Tibial artery (tissue), 4 donors: Measurements from ENCODE around the gene AP1M2.

ENCODE experiments used
- DNase-seq, 2 donors: peaks; one replicate each; pipeline ENCODE4 v3.0.0-alpha.2; 2019
- H3K27ac ChIP-seq, 2 donors: fragments of 200-600 bp; sonication (generic) in 1 of 2; 1 replicate in 1 of 2; 2 replicates in 1 of 2; pipeline ENCODE4 v1.5.1; 2018 to 2019; ENCODE audit warnings: mild to moderate bottlenecking in 1 of 2
- H3K27me3 ChIP-seq, 2 donors: fragments of 200-600 bp; sonication (generic) in 1 of 2; one replicate each; pipeline versions ENCODE4 v1.5.1 to v1.6.0; 2016 to 2019
- H3K36me3 ChIP-seq, 3 donors: fragments of 200-600 bp; sonication (generic) in 2 of 3; one replicate each; pipeline ENCODE4 v1.5.1; 2016 to 2019; ENCODE audit warnings: mild to moderate bottlenecking in 2 of 3
- H3K4me1 ChIP-seq, 4 donors: fragments of 200-600 bp; sonication (generic) in 2 of 4; 1 replicate in 3 of 4; 2 replicates in 1 of 4; pipeline ENCODE4 v1.5.1; 2016 to 2019
- H3K4me3 ChIP-seq, 2 donors: fragments of 200-600 bp; sonication (generic) in 1 of 2; 1 replicate in 1 of 2; 2 replicates in 1 of 2; pipeline ENCODE4 v1.5.1; 2018 to 2019; ENCODE audit warnings: mild to moderate bottlenecking in 2 of 2
- H3K9me3 ChIP-seq, 3 donors: fragments of 200-600 bp; sonication (generic) in 1 of 3; one replicate each; pipeline ENCODE4 v1.5.1; 2016 to 2019
- CTCF ChIP-seq, 2 experiments: fragments of 200-600 bp in 1 of 2; fragments of 450-650 bp in 1 of 2; IDR thresholded peaks; one replicate each; pipeline ENCODE4 v1.5.1; 2017 to 2019; ENCODE audit warnings: antibody characterized with exemption in 2 of 2, mild to moderate bottlenecking in 1 of 2, moderate library complexity in 1 of 2
- intact Hi-C: fragments of 100-400 bp; cut with DNase I; formaldehyde crosslinking; loops from one replicate; pipeline ENCODE4 v1.15.0; 2023; ENCODE audit warnings: low total_unique reads

The AP1M2 gene

GRCh38 chr19:10604460-10604980, 17.4 kb upstream of the AP1M2 start:
- no peaks in the 10 kb centered on the region for H3K9me3 ChIP-seq
- peaks cover 0 to 50% (median 26%) of the 10 kb centered on the region in 4 donors for H3K4me1 ChIP-seq
- no peak for TF ChIP-seq CTCF (IDR thresholded peaks at IDR 0.05)
- no peak for DNase-seq
- peak overlapping the region; percentile 88 to 97 for H3K4me3 ChIP-seq
- no peaks in the 10 kb centered on the region for H3K36me3 ChIP-seq
- intact Hi-C loops: no loop called here
- H3K27me3 ChIP-seq: no peaks in the 10 kb centered on the region
- H3K27ac ChIP-seq: peak overlapping the region; percentile 96 to 98

GRCh38 chr19:10603873-10604459, 16.9 kb upstream of the AP1M2 start:
- intact Hi-C loops: no loop called here
- H3K27ac ChIP-seq: peak overlapping the region; percentile 96 to 98
- no peaks in the 10 kb centered on the region for H3K9me3 ChIP-seq
- no peaks in the 10 kb centered on the region for H3K36me3 ChIP-seq
- H3K4me1 ChIP-seq: peaks cover 0 to 45% (median 24%) of the 10 kb centered on the region in 4 donors
- H3K27me3 ChIP-seq: no peaks in the 10 kb centered on the region
- peak; percentile 36 to 80 for DNase-seq
- no peak for TF ChIP-seq CTCF (IDR thresholded peaks at IDR 0.05)
- H3K4me3 ChIP-seq: peak overlapping the region; percentile 88 to 97

- Histone ChIP-seq H3K27me3 (no peaks in the 10 kb centered on the region), H3K4me1 (peaks cover 0 to 38% (median 23%) of the 10 kb centered on the region in 4 donors), H3K9me3 (no peaks in the 10 kb centered on the region), H3K4me3 (peak overlapping the region; percentile 88 to 97), H3K36me3 (no peaks in the 10 kb centered on the region), H3K27ac (peak overlapping the region; percentile 96 to 98)
- DNase-seq: peak; percentile 55 to 81
- intact Hi-C loops: no loop called here
- no peak for TF ChIP-seq CTCF (IDR thresholded peaks at IDR 0.05)
Observed at GRCh38 chr19:10603084-10603872, 16.2 kb upstream of the AP1M2 start.

- H3K4me3 ChIP-seq: peak overlapping the region; percentile 88 to 97
- H3K4me1 ChIP-seq: peaks cover 0 to 33% (median 22%) of the 10 kb centered on the region in 4 donors
- H3K27ac ChIP-seq: peak overlapping the region; percentile 96 to 98
- peak; percentile 79 to 90 for DNase-seq
- intact Hi-C loops: no loop called here
- no peaks in the 10 kb centered on the region for H3K27me3 ChIP-seq
- no peak for TF ChIP-seq CTCF (IDR thresholded peaks at IDR 0.05)
- no peaks in the 10 kb centered on the region for H3K36me3 ChIP-seq
- H3K9me3 ChIP-seq: no peaks in the 10 kb centered on the region
Observed at GRCh38 chr19:10602330-10603083, 15.4 kb upstream of the AP1M2 start.

- peak overlapping the region in 1 of 2 donors; percentile 96 for H3K27ac ChIP-seq
- intact Hi-C loops: no loop called here
- H3K4me3 ChIP-seq: peak overlapping the region; percentile 88 to 97
- no peaks in the 10 kb centered on the region for H3K36me3 ChIP-seq
- H3K9me3 ChIP-seq: no peaks in the 10 kb centered on the region
- TF ChIP-seq CTCF (IDR thresholded peaks at IDR 0.05): no peak
- H3K27me3 ChIP-seq: no peaks in the 10 kb centered on the region
- no peak for DNase-seq
- H3K4me1 ChIP-seq: peaks cover 0 to 33% (median 22%) of the 10 kb centered on the region in 4 donors
Observed at GRCh38 chr19:10601999-10602329, 14.9 kb upstream of the AP1M2 start.
